Lower leg skin (tissue), 4 donors: ENCODE data around the gene CCDC85C. TPM values are rescaled to one million over a fixed set of nuclear protein-coding genes. Genes with fewer than 3 reads are reported as not detected.
A peak's percentile ranks its signal among the peaks of the same experiment; 100 is the strongest.

Experiments used
- DNase-seq, 2 donors: peaks; one replicate each; pipeline ENCODE4 v3.0.0-alpha.2; 2019; ENCODE audit warnings: low spot score in 2 of 2
- H3K4me3 ChIP-seq: fragments of 200-600 bp; sonication (generic); 2 replicates; pipeline ENCODE4 v1.5.1; 2017; ENCODE audit warnings: mild to moderate bottlenecking, low read depth; ENCODE audit not compliant: poor library complexity, severe bottlenecking
- CTCF ChIP-seq, 3 donors: fragments of 450-650 bp; IDR thresholded peaks; one replicate each; pipeline ENCODE4 v1.5.1; 2016; ENCODE audit warnings: antibody characterized with exemption in 3 of 3, mild to moderate bottlenecking in 3 of 3, moderate library complexity in 2 of 3
- POLR2A ChIP-seq, 2 donors: fragments of 450-650 bp; IDR thresholded peaks; one replicate each; pipeline ENCODE4 v1.6.1; 2016 to 2017; ENCODE audit warnings: antibody characterized with exemption in 2 of 2, mild to moderate bottlenecking in 1 of 2, moderate library complexity in 1 of 2
- WGBS, 2 donors: methylation state at CpG; one replicate each; pipeline ENCODE4 v1.1.5; 2018; 5-methylcytosine and 5-hydroxymethylcytosine counted together
- intact Hi-C: fragments of 100-400 bp; cut with DNase I; formaldehyde crosslinking; loops from one replicate; pipeline ENCODE4 v1.15.0; 2023; ENCODE audit warnings: low total_unique reads
- total RNA-seq, 4 donors: library from RNA; depleted of rRNA; stranded (reverse); fragments of >200 nt; gene quantifications; one replicate each; pipeline ENCODE4 v1.1.0, GENCODE V29; 2016

Gene CCDC85C
- total RNA-seq, 4 donors from 2014 or later: 17.2 to 47.7 (median 33.3) TPM

GRCh38 chr14:99648027-99648784, 44.2 kb upstream of the CCDC85C start:
- DNase-seq: no peak
- no peak for TF ChIP-seq CTCF (IDR thresholded peaks at IDR 0.05)
- TF ChIP-seq POLR2A (IDR thresholded peaks at IDR 0.05): no peak
- intact Hi-C loops: no loop called here
- WGBS, 2 donors: 89 to 95% methylated on average over 8 of the region's 8 CpGs
- H3K4me3 ChIP-seq: no peak overlapping the region

GRCh38 chr14:99647411-99647810, 43.4 kb upstream of the CCDC85C start:
- WGBS, 2 donors: 83 to 86% methylated on average over 7 of the region's 7 CpGs
- intact Hi-C loops: no loop called here
- no peak overlapping the region for H3K4me3 ChIP-seq
- TF ChIP-seq POLR2A (IDR thresholded peaks at IDR 0.05) (no peak), CTCF (IDR thresholded peaks at IDR 0.05) (no peak)
- DNase-seq: no peak

- H3K4me3 ChIP-seq: no peak overlapping the region
- 43 to 45% methylated on average over 29 to 31 of the region's 32 CpGs for WGBS, 2 donors
- TF ChIP-seq POLR2A (IDR thresholded peaks at IDR 0.05) (no peak), CTCF (IDR thresholded peaks at IDR 0.05) (no peak)
- intact Hi-C loops: no loop called here
- DNase-seq: no peak
Measured at GRCh38 chr14:99645545-99646505, 41.8 kb upstream of the CCDC85C start.

- no peak for DNase-seq
- intact Hi-C loops: no loop called here
Measured at GRCh38 chr14:99644723-99645544, 40.9 kb upstream of the CCDC85C start, which contains the start of gene HHIPL1. Gene HHIPL1, plus strand, starts transcription at chr14:99645129. Its CDS starts 79 bp downstream, at chr14:99645208.

More at GRCh38 chr14:99644723-99645544, 40.9 kb upstream of the CCDC85C start, which contains the start of gene HHIPL1:
- WGBS, 2 donors: 14 to 16% methylated on average over 32 to 39 of the region's 91 CpGs
- peak within 1 kb of the TSS; percentile 16 for H3K4me3 ChIP-seq
- TF ChIP-seq CTCF (IDR thresholded peaks at IDR 0.05) (no peak), POLR2A (IDR thresholded peaks at IDR 0.05) (no peak)
